Urothelium cell line (cell line): ENCODE results near the gene TAPBP.
"Not testable (repeated sequence)": the region's sequence is repeated elsewhere in the genome, so short reads cannot be mapped to it uniquely, and the experiment has no call there.

Experiments
- DNase-seq: peaks from one replicate; pipeline ENCODE4 v3.0.0; 2011; ENCODE audit warnings: low spot score, mixed read lengths
- FAIRE-seq: peaks from 2 replicates; lab custom pipeline; 2011; peaks lifted over from hg19 to GRCh38; lab: Jason Lieb, UNC

The TAPBP gene

DNA sequence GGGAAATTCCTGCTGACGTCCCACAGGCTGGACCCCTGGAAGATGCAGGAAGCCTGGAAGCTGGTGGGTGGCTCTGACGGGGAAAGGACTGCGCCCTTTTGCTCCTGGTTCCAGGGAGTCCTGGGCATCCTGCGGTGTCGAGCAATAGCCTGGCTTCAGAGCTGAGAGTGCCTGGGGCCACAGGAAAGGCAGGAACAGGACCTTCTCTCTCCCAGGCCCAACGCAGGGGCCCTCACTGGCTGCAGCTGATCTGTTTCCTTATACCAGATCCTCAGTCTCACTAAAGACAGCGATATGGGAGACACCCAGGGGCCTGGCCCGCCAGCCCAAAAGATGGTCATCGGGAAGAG is 35.5 kb downstream of the TAPBP start:
- FAIRE-seq, result no peak
- no peak for DNase-seq

DNA sequence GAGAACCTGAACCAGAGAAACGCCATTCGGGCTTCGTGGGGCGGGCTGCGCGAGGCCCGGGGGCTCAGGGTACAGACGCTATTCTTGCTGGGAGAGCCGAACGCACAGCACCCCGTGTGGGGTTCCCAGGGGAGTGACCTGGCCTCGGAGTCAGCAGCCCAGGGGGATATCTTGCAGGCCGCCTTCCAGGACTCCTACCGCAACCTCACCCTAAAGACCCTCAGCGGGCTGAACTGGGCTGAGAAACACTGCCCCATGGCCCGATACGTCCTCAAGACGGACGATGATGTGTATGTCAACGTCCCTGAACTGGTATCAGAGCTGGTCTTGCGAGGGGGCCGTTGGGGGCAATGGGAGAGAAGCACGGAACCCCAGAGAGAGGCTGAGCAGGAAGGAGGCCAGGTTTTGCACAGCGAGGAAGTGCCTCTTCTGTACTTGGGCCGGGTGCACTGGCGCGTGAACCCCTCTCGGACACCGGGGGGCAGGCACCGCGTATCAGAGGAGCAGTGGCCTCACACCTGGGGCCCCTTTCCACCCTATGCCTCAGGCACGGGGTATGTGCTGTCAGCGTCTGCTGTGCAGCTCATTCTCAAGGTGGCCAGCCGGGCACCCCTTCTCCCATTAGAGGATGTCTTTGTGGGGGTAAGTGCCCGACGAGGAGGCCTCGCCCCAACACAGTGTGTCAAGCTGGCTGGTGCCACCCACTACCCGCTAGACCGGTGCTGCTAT is 36.1 kb downstream of the TAPBP start:
- DNase-seq (no peak), FAIRE-seq (no peak)

DNA sequence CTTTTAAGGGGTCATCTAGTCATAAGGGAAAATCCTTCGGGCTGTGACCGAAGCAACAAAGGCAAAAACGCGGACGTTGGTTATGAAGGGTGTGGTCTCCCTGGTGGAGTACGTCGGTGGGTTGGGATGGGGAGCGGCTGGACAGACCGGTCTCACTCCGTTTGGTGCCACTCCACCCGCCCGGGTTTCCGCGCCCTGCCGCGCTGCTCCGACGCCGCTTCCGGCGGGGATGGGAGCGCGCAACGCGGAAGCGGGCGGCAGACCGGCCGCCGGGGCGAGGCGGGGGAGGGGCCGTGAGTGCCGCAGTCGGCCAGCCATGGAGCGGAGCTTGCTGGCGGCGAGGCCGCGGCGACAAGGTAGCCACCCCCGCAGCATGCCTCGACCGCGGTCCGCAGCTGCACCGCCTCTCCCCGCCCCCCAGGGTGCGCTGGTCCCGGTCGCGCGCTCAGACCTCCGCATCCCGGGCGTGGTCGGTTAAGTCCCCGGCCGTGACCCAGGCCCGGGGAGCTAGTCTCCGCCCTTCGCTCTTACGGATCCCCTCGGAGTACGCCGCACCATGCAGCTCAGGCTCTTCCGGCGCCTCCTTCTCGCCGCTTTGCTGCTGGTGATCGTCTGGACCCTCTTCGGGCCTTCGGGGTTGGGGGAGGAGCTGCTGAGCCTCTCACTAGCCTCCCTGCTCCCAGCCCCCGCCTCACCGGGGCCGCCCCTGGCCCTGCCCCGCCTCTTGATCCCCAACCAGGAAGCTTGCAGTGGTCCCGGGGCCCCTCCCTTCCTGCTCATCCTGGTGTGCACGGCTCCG is 36.8 kb downstream of the TAPBP start, which contains the start of gene B3GALT4:
B3GALT4 (plus strand) TSS at position 260 of the 799 bp plus-strand sequence; CDS start at position 557, 297 bp downstream.
- DNase-seq (no peak), FAIRE-seq (no peak)

DNA sequence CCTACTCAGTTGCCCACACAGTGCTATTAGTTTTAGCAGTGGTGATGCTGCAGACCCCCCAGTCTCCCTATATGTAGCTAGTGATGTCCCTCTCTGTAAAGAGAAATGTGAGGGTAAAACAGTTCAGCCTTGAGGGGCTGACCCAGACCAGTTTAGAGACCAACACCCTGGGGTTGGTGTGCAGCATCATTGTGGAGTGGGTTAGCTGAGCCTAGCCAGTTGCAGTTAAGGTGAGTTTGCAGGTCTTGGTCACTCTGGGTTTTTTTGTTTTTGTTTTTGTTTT is 37.4 kb downstream of the TAPBP start:
- no peak for DNase-seq
- FAIRE-seq, result no peak

DNA sequence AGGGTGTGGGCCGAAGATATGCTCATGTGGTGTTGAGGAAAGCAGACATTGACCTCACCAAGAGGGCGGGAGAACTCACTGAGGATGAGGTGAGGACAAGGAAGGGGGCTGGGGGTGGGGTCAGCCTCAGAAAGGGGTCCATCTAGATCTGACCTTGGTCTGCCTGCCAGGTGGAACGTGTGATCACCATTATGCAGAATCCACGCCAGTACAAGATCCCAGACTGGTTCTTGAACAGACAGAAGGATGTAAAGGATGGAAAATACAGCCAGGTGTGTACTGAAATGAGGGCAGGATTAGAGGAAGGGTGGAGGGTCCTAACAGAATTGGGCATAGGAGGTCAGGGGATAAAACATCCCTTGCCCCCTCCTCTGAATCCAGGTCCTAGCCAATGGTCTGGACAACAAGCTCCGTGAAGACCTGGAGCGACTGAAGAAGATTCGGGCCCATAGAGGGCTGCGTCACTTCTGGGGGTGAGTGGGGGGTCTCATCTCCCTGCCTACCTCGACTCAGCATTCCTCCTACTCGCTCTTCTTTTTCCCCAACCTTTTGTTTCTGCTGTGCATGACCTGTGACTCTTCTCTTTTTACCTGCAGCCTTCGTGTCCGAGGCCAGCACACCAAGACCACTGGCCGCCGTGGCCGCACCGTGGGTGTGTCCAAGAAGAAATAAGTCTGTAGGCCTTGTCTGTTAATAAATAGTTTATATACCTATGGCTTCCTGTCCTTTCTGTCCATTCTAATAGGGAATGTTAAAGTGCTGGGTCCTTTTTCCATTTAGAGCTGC is 37.9 kb downstream of the TAPBP start:
- DNase-seq, FAIRE-seq: not testable (repeated sequence)

DNA sequence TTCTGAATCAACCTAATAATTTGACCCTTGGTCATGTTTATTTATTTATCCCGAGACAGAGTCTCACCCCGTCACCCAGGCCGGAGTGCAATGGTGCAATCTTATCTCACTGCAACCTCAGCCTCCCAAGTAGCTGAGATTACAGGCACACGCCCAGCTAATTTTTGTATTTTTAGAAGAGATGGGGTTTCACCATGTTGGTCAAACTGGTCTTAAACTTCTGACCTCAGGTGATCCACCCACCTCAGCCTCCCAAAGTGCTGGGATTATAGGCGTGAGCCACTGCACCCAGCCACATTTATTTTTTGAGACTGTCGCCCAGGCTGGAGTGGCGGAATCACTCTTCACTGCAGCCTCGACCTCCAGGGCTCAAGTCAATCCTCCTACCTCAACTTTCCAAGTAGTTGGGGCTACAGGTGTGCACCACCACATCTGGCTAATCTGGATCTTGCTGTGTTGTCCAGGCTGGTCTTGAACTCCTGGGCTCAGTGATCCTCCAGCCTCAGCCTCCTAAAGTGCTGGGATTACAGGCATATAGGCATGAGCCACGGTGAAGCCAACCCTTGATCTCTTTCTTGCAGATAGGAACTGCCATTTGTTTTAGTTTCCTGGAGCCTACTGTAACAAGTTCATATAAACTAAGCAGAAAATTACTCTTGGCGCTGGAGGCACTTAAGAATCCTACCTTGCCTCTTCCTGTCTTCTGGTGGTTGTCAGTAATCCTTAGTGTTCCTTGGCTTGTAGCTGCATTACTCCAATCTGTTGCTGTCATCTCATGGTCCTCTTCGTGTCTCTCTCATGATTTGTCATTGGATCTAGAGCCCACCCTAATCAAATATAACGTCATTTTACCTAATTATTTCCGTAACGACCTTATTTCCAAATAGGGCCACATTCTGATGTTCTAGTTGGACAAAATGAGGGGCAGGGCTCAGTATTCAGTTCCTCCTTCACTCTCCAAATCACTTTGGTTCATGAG is 39.7 kb downstream of the TAPBP start:
- no peak for FAIRE-seq
- DNase-seq, result no peak

DNA sequence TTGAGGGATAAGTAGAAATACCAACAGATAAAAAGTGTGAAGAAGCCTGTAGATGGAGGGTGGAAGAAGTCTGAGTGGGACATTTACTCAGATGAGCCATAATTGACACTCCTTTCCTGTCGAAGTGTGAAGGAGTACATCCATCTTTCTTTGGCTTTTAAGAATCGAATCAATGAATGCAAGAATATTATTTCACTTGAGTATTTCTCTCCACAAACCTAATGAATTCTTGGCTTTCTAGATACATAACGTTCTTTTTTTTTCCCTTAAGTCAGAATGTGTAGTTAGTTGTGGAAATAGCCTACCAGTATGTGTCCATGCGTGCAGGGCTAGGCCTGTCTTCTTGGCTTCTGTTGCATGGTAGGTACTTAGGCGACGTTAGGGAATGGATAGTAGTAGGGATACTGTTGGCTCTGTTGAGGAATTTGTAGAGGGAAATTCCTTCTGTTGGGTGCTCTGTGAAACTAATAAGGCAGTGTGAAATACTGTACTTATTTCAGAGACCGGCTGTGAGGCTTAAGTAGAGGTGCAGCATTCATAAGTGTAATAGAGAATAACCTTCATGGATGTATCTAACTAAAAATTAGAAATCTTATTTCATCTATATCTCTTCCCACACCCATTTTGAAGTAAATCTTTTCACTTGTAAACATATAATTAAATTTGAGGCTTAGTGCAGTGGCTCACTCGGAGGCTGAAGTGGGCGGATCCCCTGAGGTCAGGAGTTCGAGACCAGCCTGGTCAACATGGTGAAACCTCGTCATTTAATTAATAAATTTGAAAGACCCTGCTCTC is 40.6 kb downstream of the TAPBP start:
- DNase-seq (no peak), FAIRE-seq (no peak)

DNA sequence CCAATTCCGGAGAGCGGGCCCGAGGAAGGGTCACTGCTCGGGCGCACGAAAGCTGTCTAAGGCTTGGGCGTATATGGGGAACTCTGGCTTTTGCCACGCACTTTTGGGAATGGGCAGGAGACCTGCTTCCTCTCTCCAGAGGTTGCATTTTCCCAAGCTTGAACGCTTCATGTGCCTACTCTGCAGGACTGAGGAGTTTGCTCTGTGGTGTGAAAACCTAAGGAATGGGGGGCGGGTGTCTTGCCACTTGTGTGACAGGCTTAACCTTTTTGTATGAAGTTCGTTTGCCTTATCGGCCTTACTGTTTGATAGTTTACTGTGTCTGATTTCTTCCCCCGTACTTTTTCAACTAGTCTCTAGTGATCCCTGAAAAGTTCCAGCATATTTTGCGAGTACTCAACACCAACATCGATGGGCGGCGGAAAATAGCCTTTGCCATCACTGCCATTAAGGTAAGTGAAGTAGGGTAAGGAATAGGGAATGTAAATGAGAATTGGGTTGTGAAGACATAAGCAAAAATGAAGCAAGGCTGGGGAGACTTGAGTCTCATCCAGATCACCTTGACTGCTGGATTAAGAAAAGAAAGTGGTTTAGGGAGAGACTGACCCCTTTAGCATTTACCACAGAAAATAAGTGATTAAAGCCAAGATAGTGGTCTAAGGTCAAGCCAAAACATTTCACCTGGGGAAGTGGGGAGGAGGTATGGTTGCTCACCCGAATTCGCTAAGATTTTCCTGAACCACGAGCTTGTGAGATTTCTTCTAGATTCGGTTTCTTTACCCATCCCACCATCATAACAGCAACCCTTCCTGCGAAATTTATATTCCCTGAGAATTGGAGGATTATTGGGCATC is 41.4 kb downstream of the TAPBP start:
- DNase-seq (no peak), FAIRE-seq (no peak)

DNA sequence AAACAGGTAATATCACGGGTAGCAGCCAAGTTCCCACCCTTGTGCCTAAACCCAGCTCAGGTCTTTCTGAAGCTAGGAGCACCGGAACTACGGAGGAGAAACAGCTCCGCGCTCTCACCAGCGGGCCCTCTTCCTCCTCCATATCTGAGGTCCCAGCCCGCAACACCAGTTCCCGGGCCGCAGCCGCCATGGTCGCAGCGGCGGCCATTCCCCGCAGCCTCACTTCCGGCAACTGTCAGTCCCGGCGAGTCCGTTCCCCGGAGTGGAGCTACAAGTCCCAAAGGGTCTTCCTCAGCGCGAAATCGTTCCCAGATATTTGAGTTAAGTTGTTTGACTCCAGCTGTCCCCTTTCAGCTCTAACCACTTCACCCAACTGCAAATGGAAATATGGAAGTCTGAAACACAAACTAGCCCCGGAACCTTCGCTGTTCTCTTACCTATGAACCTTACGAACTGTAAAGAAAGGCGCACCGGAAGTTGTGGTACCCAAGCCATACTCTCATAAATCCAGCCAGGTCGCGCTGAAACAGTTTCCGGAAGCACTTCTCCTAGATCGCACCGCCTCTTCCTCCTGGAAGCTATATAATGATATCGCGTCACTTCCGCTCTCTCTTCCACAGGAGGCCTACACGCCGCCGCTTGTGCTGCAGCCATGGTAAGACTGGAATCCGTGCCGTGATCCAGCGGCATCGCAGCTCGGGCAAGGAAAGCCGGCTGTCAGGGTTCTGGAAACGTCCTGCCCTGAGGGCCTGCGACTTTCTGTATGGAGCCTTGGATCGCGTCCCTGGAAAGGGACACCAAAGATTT is 42.2 kb downstream of the TAPBP start, which contains the start of the genes RPS18 and VPS52:
RPS18 (plus strand) TSS at position 608 of the 807 bp plus-strand sequence; CDS start at position 653, 45 bp downstream.
VPS52 (minus strand) TSS at position 409 of the 807 bp plus-strand sequence; CDS start at position 208, 201 bp downstream.
- DNase-seq (peak; percentile 92), FAIRE-seq (no peak)

DNA sequence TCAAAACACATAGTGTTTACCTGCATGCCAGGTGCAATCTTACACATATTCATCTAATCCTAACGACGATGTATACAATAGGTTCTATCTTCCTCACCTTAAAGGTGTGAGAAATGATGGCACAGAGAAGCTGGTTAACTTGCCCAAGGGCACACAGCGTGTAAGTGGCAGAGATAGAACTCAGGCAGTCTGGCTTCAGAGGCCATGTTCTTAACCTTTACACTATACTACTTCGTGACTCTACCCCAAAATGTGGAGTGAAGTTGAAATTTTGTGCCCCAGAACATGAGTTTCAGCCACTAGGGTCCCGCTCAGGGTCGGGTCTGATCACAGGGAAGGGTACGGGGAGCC is 42.8 kb downstream of the TAPBP start:
- DNase-seq (peak; percentile 21), FAIRE-seq (no peak)

DNA sequence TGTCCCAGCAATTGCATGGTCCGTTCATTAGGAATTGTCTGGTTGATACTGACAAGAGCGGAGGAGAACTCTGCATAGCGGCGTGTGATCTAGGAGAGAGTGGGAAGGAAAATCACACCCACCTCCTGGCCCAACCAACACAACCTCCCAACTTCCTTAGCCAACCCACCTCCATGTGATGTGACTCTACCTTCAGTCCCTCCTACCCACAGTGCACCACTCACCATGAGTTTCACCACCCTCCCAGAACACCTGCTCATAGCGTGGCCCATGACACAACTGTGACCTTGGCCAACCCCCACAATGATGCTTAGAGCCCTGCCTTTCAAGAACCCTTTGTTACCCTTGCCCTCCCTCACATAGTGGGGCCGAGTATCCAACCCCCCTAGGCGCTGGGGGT is 49.9 kb downstream of the TAPBP start:
- FAIRE-seq (no peak), DNase-seq (no peak)

DNA sequence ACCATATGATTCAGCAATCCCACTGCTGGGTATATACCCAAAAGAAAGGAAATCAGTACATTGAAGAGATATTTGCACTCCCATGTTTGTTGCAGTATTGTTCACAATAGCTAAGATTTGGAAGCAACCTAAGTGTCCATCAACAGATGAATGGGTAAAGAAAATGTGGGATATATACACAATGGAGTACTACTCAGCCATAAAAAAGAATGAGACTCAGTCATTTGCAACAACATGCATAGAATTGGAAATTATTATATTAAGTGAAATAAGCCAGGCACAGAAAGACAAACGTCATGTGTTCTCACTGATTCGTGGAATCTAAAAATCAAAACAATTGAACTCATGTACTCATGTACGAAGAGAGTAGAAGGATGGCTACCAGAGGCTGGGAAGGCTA is 51.4 kb downstream of the TAPBP start:
- not testable (repeated sequence) for FAIRE-seq, DNase-seq

DNA sequence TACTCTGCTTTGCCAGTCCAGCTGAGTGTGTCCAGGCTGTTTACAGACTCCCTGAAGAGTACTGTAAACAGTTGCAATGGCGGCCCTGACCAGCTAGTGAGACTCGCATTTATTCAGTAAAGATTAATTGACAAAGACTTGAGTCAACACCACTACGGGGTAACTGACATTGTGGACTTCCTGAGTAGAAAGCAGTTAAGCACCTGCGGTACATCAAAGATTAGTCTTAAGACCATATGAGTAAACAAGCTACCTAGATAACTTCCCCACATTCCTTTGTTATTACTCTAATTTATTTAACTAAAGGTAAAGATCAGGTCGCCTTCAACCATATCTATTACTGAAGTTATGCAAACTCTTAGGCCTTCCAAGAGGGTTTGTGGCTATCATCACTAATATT is 54.8 kb downstream of the TAPBP start:
- FAIRE-seq (no peak), DNase-seq (no peak)

DNA sequence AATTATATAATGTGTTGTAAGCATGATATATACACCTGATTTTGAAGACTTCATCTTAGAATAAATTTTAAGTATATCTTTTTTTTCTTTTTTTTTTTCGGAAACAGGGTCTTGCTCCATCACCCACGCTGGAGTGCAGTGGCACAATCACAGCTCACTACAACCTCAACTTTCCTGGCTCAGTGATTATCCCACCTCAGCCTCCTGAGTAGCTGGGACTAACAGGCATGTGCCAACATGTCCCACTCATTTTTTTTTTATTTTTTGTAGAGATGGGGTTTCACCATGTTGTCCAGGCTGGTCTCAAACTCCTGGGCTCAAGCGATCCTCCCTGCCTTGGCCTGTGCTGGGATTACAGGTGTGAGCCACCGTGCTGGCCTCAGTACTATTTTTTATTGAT is 59.3 kb downstream of the TAPBP start:
- no peak for DNase-seq

DNA sequence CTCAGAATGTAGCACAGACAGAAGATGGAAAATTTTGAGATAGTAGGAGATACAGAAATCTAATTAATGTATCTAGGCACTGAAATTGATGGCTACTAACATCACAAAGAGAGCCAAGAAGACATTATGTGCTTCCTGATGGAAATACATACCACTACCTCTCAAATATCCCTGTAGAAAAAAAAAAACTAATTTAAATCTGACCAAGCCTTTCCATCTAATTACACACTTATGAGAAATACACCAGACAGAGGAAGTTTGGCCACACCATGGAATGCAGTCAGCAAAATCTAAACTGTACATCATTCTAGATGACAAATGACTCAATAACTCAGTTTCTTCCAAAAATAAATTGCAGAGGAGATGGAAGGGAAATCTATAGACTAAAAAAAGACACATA is 61.1 kb downstream of the TAPBP start:
- DNase-seq (no peak), FAIRE-seq (no peak)

More for the DNA sequence above, 59.3 kb downstream of the TAPBP start:
- no peak for FAIRE-seq

DNA sequence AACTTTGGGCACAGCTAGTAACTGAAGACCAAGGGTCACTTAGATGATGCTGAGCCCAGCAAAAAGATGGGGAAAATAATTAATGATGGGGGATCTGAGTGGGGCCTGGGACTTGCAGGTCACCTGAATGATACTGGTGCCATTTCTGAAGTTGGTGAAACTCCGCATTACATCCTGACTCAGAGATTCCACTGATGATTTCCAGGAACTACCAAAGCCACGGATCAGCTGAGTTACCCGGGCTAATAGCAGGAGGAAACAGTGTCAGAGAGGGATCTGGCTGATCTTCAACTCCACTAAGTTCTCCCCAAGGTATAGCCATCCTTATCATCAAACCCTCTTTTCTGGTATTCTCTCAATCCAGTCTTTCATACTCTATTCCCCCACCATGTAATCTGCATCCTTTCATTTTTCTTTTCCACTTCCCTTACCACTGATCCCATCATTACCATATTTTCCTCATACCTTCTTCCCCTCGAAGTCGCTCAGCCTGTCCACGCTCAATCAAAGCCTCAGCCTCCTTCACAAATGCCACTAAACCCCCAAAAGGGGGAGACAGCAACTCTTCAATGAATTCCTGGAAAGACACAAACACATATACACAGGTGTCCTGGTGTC is 62.4 kb downstream of the TAPBP start:
- FAIRE-seq, result no peak
- DNase-seq, result no peak

DNA sequence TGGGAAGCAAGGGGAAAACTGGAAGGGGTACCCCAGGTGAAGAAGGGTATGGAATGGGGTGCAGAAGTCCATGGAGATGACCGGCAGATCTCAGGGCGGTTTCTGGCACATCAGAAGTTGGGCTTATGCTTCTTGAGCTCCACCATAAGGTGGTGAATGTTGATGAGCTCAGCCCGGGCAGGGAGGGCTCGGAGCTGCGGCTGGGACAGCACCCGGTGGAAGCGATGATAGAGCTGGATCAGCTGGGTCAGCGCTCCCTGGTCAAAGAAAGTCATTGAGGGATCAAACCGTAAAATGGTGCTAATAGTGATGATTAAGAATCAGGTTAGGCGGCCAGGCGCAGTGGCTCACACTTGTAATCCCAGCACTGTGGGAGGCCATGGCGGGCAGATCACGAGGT is 63.1 kb downstream of the TAPBP start:
- FAIRE-seq, result no peak
- no peak for DNase-seq
